Stimulated activated CD4-positive, alpha-beta T cell treated with anti-CD3 and anti-CD28 coated beads, Interleukin-4, amount 100 ng/mL, for 24 hours (primary cell): ENCODE measurements around the gene MYG1.
"Not testable (repeated sequence)": the region's sequence is repeated elsewhere in the genome, so short reads cannot be mapped to it uniquely, and the experiment has no call there.

Experiments
- DNase-seq: peaks from one replicate; pipeline ENCODE4 v3.0.0-alpha.2; 2020

The MYG1 gene

DNA sequence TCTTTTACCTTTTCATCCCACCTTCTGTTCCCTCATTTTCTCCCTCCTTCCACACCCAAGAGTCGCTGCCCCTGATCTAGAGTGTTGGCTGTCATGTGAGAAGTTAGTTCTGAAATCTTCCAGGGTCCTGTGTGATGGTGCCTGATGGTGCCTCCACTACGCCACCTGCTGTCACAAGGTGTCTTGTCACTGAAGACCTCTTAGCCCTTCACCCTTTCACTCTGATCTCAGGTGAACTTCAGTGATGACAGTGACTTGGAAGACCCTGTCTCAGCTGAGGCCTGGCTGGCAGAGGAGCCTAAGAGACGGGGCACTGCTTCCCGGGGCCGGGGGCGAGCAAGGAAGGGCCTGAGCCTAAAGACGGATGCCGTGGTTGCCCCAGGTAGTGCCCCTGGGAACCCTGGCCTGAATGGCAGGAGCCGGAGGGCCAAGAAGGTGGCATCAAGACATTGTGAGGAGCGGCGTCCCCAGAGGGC is 11.7 kb upstream of the MYG1 start:
- peak; percentile 80 for DNase-seq

DNA sequence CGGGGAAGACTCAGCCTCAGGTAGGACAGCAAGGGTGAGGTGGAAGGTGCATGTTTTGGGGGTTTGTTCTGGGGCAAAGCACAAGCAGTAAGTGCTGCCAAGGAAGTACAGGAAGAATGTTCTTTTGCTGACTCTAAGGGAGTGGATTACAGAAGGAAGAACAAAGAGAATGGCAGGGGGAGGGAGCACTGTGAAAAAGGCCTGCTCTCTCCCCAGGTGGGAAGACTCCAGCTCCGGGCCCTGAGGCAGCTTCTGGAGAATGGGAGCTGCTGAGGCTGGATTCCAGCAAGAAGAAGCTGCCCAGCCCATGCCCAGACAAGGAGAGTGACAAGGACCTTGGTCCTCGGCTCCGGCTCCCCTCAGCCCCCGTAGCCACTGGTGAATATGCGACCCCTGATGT is 11.2 kb upstream of the MYG1 start:
- no peak for DNase-seq

DNA sequence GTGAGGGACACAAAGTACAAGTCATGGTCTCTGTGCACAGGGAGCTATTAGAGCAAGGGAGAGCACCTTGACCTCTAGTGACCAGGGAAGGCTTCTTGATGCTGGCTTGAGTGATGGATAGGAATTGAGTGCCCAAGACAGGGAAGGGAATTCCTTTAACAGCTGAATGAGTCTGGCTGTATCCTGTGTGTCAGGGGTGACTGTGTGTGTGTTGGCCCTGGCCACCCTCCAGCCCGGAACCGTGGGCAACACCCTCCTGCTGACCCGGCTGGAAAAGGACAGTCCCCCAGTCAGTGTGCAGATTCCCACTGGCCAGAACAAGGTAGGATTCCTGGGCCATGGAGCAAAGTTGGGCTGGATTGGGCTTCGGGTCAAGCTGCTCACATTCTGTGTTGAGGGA is 9.6 kb upstream of the MYG1 start:
- no peak for DNase-seq

DNA sequence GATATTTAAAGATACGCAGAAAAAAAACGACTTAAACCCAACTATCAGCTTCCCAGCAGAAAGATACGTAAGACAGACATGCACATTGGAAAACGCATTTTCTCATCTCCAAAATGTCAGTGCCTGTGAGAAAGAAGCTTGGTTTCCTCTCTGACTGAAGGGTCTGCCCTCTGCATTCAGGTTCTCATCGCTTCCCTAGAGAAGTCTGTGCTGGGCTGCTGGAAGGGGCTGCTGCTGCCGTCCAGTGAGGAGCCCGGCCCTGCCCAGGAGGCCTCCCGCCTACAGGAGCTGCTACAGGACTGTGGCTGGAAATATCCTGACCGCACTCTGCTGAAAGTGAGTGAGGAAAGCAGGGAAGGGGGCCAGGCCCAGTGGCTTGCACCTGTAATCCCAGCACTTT is 8.8 kb upstream of the MYG1 start:
- no peak for DNase-seq

DNA sequence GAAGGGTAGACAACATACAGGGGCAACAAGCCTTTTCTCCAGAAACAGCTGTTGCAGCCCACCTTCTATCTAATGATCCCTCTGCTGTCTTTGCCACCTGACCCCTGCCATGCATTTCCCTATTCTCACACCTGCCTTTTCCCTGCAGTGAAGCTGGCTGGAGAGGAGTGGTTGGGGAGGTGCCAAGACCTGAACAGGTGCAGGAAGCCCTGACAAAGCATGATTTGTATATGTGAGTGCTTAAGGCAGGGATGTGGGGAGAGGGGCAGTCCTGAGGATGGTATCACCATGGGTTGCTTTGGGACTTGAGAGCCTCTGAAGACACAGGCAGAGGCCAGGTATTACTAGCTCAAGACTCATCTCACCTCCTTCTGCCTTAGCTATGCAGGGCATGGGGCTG is 7.1 kb upstream of the MYG1 start:
- DNase-seq = no peak

DNA sequence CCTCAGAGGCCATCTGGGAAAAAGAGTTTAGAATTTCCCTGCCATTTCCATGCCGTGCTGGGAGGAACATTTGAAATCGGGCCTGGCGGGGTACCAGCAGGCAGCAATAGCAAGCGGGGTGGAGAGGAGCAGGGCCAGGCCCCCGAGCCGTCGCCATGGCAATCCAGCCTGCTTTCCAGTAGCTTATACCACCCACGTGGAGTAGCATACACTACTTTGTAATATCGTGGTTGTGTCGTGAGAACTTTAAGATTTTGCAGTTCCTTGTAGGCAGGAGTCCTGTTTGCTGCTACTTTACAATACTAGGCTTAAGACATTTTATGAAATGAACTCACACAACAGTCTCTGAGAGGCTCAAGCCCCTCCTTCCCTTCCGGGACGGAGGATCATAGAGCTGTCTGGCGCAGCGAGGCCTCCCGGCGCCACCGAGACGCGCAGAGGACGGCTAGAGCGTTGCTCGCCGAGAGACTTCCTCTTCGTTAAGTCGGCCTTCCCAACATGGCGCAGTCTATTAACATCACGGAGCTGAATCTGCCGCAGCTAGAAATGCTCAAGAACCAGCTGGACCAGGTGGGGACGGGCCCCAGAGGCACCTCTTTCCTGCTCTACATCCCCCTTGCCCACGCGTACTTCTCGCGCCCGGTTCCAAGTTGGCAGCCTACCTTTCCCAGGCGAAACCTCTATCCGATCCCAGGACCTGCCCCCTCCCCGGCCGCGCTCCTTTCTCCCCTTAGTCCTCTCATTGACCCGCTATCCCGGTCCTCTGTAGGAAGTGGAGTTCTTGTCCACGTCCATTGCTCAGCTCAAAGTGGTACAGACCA is 4.2 kb upstream of the MYG1 start, which contains the start of gene PFDN5:
PFDN5 (plus strand) TSS at position 473 of the 821 bp plus-strand sequence; CDS start at position 499, 26 bp downstream.
- peak; percentile 88 for DNase-seq

DNA sequence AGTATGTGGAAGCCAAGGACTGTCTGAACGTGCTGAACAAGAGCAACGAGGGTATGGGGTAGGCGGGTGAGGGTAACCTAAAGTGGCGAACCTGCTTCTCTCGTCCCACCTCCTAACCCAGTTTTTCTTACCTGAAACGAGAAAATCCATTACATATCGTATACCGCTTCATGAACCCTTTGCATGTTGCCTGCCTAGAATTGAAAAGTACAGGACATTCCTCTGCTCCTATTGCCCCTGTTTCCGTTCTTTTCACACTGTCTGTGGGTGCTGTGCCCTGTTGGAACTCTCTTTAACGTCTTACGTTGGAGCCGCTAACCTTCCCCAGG is 3.6 kb upstream of the MYG1 start:
- no peak for DNase-seq

DNA sequence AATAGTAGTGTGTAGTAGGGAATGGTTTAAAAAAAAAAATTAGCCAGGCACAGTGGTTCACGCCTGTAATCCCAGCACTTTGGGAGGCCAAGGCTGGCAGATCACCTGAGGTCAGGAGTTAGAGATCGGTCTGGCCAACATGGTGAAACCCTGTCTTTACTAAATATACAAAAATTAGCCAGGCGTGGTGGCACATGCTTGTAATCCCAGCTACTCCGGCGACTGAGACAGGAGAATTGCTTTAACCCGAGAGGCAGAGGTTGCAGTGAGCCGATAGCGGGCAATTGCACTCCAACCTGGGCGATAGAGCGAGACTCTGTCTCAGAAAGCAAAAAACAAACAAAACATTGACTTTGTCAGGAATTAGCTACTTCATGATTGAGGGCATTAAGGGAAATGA is 2.4 kb upstream of the MYG1 start:
- not testable (repeated sequence) for DNase-seq

DNA sequence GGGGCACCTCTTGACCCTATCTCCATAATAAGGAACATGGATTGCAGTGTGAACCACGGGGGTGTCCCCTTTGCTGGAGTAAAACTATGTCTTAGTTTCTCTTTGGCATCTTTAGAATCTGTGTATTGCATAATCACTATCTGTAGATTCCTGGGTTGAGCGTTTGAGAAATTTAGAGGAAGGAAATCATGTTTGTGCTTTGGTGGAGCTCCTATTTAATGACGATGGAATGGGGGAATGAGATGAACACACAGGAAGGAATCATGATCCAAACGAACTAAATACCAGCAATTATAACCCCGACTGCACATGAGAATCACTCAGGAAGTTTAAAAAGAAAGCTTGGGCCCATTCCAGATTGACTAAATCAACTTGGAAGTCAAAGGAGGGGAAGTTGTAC is 1.3 kb upstream of the MYG1 start:
- no peak for DNase-seq

DNA sequence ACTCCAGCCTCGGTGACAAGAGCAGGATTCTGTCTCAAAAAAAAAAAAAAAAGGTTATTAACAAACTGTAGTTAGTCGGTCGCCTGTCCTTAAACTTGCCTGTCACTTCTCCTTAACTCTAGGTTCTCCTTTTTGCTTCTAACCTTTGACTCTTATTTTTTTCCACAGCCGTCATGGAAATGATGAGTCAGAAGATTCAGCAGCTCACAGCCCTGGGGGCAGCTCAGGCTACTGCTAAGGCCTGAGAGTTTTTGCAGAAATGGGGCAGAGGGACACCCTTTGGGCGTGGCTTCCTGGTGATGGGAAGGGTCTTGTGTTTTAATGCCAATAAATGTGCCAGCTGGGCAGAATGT is 418 bp upstream of the MYG1 start:
- peak; percentile 56 for DNase-seq

DNA sequence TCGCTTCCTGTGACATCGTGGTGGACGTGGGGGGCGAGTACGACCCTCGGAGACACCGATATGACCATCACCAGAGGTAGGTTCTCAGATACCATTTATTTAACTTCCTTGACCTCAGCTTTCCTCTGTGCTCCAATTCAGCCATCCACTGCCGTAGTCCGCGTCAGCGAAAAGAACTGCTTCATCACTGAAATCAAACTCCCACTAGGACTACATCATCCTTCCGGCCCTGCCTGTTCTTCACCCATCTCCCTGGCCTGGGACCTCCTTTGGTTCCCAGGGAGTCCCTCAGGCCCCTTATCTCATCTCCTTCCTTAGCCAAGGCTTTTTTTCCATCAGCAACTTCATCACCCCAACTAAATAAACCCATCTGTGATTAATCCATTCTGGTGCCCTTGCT is 692 bp downstream of the MYG1 start:
- DNase-seq = peak; percentile 44

DNA sequence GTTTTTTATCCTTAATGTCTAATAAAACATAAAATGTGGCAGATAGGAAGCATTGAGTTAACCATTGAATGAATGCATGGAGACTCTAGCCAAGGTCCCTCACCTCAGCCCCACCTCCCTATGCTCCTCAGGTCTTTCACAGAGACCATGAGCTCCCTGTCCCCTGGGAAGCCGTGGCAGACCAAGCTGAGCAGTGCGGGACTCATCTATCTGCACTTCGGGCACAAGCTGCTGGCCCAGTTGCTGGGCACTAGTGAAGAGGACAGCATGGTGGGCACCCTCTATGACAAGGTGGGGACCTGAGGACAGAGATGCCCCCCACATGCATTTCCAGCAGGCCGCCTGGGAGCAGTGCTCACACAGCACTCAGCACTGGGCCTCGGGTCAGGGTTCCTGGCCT is 3.4 kb downstream of the MYG1 start:
- DNase-seq = no peak

DNA sequence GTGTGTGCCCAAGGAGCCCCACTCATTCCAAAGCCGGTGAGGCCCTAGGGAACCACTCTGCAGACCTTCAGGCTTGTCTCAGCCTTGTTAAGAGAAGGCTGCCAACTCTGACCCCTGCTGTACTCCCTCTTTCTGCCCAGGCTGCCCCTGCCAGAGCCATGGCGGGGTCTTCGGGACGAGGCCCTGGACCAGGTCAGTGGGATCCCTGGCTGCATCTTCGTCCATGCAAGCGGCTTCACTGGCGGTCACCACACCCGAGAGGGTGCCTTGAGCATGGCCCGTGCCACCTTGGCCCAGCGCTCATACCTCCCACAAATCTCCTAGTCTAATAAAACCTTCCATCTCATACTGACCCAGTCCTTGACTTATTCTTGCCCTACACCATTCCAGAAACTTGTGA is 7.3 kb downstream of the MYG1 start:
- DNase-seq = no peak

DNA sequence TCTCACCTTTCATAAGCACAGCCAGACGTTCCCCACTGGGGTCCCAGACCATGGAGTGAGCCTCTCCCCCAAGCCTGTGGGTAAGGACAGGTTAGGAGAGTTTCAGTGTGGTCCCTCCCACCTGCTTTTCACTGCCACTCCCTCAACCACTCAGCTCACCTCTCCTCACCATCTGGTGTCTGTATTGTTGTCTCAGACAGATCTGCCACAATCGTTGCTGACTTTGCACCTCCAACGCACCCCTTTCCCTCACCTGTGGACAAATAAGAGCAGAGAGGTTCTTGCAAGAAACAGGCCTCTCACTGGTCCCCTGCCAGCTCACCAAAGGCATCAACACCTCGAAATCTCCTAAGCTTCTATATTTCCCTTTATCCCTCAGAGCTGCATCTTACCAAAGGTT is 8.8 kb downstream of the MYG1 start:
- no peak for DNase-seq

DNA sequence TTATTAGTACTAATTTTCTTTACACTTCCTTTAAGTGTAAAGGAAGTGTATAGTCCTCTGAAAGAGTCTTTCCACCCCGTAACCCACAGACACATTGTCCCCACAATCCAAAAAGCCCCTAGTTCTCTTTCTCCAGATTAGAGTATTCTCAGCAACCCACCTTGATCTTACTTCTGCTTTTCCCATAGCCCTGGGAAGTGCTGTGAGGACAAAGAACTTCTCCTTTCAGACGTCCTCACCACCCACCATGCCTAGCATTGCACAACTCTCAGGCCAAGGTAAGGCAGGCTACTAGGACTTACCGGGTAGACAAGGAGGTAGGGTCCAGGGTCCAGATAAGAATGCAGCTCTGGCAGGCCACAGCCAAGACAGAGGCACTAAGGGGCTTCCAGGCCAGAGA is 14.5 kb downstream of the MYG1 start:
- DNase-seq = no peak

DNA sequence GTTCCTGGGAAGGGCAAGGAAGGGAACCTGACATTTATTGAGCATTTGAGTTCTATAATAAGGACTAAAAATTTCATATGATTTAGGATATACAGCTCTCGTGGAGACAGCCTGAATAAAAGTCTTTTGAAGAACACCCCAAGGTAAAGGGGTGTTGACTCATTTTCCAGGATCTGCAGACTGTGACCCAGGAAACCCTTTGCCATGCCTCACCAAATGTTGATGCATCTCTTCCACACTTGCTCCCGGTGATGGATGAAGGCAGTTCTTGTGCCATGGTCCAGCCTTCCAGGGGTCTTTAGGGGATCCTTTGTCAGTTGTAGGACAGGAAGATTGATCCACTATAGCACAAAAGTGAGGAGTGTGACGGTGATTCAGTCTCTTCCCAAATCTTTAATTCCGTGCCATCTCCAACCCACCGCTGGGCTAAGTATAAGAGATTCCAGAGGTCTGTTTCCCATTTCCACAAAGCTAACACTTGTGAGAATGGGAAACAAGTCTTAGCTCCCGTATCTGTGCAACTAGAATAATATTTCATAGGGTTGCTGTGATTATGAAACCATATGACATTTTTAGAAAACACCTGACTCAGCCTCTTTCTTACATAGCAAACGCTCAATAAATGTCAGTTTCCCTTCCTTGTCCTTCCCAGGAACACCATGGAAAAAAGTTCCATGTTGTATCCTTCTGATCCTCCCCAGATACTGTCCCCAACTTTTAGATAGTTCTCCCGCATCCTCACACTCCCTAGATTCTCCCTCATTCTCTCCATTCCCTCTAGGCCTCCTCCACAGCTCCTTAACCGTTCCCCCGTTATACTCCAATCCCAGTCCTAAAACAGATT is 21.1 kb downstream of the MYG1 start:
- DNase-seq = no peak

DNA sequence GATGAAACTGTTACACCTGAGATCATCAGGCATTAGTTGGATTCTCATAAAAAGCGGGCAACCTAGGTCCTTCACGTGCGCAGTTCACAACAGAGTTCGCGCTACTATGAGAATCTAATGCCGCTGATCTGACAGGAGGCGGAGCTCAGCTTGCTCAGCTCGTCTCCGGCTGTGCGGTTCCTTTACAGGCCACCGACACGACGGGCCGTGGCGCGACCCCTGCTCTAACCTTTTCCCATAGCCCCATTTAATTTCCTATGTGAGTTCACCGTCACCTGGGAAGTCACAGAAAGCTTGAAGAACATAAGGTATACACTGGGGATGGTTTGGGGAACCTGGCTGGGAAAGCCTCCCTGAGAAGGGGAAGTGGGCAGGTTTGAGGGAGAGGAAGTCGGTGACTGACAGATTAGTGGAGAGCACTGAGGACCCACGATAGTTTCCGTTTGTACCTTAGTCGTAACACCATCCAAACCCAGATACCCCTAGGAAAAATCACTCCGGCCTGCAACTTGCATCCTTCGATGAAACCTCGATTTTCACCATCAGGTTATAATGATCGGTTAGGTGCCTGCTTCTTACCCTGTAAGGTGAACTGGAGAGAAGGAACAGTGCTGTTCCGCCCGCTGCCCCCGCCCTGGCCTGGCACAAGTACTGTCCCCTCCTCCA is 24.8 kb downstream of the MYG1 start:
- peak; percentile 55 for DNase-seq

DNA sequence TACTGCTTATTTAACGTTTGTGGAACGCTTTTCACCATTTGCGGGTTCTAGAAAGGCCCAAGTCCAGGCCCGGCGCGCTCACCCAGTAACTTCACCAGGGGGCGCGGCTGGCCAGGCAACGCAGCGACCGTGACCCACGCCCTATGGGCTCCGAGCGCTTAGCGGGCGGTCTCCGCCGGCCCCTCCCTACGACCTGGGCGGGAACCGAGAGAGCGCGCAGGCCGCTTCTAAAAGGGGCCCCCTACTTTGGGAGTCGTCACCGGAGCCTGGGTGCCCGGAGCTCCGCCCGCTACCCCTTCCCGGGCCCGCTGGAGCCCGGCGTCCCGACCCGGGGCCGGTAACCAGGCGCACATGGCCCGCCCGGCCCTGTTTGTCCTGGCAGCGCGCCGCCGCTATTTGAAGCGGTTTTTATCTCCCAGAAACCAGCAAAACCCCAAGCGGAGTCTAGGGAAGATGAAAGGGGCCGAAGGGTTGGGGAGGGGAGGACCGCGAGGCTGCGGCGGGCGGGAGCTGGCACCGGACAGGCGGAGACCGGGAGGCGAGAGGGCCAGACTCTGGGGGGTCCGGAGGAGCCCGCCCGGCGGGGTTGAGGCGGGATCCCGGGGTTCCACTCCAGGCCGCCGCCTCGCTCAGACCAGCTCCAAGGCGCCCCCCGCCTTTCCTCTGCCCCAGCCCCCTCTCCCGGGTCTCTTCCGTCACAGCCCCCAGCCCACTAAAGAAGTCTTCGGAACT is 25.4 kb downstream of the MYG1 start:
- peak; percentile 91 for DNase-seq

DNA sequence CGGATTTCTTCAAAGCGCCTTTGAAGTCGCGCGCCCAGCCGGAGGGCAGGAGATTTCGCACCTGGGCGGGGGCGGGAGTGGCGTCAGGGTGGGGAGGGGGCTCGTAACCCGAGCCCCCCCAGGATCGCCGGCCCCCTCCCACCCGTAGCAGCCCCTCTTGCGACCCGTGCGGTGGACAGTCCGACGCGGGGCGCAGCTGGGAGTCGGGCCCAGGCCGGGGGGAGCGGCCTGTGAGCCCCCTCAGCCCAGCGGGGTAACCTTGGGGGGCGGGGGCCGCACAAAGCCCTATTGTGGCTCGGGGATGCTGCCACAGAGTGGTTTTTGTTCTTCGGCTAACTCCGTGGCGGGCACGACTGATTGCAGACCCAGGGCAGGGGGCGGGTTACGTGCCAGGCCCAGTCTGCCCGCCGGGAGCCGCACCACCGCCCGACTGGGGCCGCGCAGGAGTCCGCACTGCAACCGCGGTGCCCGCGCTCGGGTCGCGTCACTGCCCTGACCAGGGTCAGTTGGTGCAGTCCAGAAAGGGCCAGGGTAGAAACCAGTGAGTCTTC is 26.1 kb downstream of the MYG1 start:
- DNase-seq = peak; percentile 20

DNA sequence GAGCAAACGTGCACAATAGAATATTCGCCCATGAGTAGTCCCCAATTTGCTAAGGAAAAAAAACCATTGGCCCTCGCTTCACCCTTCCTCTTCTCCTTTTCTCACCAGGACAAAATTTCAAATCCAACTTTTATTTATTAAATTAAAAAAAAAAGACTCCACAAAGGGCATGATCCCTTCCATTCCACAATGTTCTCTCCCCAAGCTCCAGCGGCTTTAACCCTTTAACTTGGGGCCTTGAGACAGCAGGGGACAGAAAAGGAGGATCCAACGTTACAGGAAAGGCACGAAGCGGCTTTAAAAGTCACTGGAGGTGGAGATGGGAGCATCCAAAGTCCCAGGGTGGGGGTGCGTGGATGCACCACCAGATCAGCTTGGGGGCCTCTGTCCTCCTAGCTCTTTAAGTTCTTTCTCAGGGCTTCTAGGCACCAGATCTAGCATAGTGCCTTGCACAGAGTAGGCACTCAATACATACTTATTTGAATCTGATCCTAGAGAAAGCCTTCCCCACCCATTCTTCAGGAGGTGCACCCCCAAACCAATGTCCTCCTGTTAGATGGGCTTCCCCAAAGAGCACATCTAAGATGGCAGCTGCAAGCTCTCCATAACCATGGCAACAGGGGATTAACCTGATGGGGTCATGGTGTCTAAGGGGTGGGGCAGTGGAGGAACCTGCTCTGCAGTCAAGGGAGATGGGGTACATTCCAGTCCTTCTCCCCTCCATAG is 27.1 kb downstream of the MYG1 start:
- DNase-seq = no peak

DNA sequence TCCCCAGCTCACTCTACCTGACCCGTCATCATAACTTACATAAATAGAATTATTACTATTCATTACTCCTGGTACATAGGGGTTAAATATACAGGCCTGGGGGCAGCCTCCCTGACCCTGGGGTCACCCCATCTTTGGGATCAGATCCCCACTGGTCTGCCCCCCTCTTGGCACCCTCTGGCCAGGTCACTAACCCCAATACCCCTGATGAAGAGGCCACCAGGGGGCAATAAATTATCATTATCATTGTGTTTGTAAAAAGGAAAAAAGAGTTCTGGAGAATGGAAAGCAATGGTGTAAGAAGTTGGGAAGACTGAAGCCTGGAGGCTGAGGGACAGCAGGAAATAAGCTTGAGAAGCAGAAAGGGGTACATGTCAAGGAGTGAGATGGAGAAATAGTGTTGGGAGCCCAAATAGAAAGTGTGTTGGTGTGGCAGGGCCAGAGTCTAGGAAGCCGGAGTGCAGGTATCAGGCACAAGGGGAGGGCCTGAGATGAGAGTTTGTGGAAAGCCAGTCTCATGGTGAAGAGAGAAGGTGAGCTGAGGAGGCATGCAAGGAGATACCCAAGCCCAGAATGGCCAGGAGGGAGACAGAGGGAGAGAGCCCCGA is 28.0 kb downstream of the MYG1 start:
- DNase-seq = no peak

DNA sequence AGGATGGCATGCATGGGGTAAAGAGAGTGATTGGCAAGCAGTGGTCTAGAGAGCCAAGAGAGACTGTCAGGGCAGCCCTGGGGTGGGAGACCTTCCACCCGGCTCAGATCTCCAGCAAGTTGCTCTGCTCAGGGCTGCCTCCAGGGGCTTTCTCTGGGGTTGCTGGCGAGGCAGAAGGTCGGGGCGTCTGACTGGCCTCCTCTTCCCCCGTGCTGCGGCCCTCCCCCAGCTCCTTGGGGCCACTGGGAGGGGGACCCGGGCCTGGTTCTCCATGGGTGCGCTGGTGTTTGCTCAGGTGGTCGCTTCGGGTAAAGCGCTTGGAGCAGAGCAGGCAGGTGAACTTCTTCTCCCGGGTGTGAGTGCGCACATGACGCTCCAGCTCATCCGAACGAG is 28.5 kb downstream of the MYG1 start:
- no peak for DNase-seq
